HCT116 (cell line): ENCODE measurements around the gene MAP2K3.
"Not testable (repeated sequence)": the region's sequence is repeated elsewhere in the genome, so short reads cannot be mapped to it uniquely, and the experiment has no call there.

ENCODE experiments used
- TF ChIP-seq, protein P1 (sequence below), 3 experiments: fragments of 200-600 bp in 1 of 3; sonication (generic) in 1 of 3; IDR thresholded peaks in 2 of 3; conservative IDR thresholded peaks in 1 of 3; 2 replicates each; pipeline ENCODE4 v1.5.1; 2012 to 2017; ENCODE audit warnings: low read depth in 2 of 3, low read length in 2 of 3, antibody characterized with exemption in 1 of 3, borderline replicate concordance in 1 of 3, control low read depth in 1 of 3, mild to moderate bottlenecking in 1 of 3, mixed read lengths in 1 of 3, mixed run types in 1 of 3, moderate library complexity in 1 of 3; ENCODE audit not compliant: insufficient read depth in 1 of 3
- TF ChIP-seq, protein P2 (sequence below): IDR thresholded peaks from 2 replicates; pipeline ENCODE4 v1.6.1; 2012; ENCODE audit warnings: low read depth

DNA sequence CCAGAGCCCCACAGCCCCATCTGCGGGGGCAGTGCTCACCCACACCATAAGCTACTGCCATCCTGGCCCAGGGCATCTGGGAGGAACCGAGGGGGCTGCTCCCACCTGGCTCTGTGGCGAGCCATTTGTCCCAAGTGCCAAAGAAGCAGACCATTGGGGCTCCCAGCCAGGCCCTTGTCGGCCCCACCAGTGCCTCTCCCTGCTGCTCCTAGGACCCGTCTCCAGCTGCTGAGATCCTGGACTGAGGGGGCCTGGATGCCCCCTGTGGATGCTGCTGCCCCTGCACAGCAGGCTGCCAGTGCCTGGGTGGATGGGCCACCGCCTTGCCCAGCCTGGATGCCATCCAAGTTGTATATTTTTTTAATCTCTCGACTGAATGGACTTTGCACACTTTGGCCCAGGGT, 29.8 kb downstream of the MAP2K3 start:
- TF ChIP-seq, protein P1, sequence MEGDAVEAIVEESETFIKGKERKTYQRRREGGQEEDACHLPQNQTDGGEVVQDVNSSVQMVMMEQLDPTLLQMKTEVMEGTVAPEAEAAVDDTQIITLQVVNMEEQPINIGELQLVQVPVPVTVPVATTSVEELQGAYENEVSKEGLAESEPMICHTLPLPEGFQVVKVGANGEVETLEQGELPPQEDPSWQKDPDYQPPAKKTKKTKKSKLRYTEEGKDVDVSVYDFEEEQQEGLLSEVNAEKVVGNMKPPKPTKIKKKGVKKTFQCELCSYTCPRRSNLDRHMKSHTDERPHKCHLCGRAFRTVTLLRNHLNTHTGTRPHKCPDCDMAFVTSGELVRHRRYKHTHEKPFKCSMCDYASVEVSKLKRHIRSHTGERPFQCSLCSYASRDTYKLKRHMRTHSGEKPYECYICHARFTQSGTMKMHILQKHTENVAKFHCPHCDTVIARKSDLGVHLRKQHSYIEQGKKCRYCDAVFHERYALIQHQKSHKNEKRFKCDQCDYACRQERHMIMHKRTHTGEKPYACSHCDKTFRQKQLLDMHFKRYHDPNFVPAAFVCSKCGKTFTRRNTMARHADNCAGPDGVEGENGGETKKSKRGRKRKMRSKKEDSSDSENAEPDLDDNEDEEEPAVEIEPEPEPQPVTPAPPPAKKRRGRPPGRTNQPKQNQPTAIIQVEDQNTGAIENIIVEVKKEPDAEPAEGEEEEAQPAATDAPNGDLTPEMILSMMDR (IDR thresholded peaks at IDR 0.05 in 2 of 3, conservative IDR thresholded peaks at IDR 0.05 in 1 of 3; ENCODE audit: borderline replicate concordance in 1 of 3, insufficient read depth in 1 of 3, low read depth in 2 of 3, low read length in 2 of 3): not testable (repeated sequence)
- TF ChIP-seq, protein P2, sequence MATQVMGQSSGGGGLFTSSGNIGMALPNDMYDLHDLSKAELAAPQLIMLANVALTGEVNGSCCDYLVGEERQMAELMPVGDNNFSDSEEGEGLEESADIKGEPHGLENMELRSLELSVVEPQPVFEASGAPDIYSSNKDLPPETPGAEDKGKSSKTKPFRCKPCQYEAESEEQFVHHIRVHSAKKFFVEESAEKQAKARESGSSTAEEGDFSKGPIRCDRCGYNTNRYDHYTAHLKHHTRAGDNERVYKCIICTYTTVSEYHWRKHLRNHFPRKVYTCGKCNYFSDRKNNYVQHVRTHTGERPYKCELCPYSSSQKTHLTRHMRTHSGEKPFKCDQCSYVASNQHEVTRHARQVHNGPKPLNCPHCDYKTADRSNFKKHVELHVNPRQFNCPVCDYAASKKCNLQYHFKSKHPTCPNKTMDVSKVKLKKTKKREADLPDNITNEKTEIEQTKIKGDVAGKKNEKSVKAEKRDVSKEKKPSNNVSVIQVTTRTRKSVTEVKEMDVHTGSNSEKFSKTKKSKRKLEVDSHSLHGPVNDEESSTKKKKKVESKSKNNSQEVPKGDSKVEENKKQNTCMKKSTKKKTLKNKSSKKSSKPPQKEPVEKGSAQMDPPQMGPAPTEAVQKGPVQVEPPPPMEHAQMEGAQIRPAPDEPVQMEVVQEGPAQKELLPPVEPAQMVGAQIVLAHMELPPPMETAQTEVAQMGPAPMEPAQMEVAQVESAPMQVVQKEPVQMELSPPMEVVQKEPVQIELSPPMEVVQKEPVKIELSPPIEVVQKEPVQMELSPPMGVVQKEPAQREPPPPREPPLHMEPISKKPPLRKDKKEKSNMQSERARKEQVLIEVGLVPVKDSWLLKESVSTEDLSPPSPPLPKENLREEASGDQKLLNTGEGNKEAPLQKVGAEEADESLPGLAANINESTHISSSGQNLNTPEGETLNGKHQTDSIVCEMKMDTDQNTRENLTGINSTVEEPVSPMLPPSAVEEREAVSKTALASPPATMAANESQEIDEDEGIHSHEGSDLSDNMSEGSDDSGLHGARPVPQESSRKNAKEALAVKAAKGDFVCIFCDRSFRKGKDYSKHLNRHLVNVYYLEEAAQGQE: not testable (repeated sequence)
